HG03378 (cell line): ENCODE data around the gene OR2C1.

Experiments
- ATAC-seq: cut with Tn5 transposase; IDR thresholded peaks from one replicate; pipeline ENCODE4 v1.9.1; 2021; ENCODE audit warnings: mild to moderate bottlenecking, moderate library complexity; ENCODE audit not compliant: unreplicated experiment

OR2C1 gene

GRCh38 chr16:3389663-3390338 is 34.1 kb downstream of the OR2C1 start:
- ATAC-seq: no peak

GRCh38 chr16:3400446-3400778 is 44.7 kb downstream of the OR2C1 start:
- no peak for ATAC-seq

GRCh38 chr16:3400779-3401688 is 45.3 kb downstream of the OR2C1 start, which contains the start of the genes ZNF174 and ZSCAN32:
Gene ZNF174 (plus strand): TSS chr16:3401215. CDS start chr16:3402005, 790 bp downstream.
Gene ZSCAN32 (minus strand): TSS chr16:3401004. CDS start chr16:3397557, 3,447 bp downstream.
- peak; percentile 98 for ATAC-seq

GRCh38 chr16:3401719-3402397 is 46.2 kb downstream of the OR2C1 start:
- ATAC-seq: no peak
